DMS153 treated with DMSO at 0.1 percent for 48 hours (cell line): ENCODE results near the gene SPATA31D1.
"Not testable (repeated sequence)": the region's sequence is repeated elsewhere in the genome, so short reads cannot be mapped to it uniquely, and the experiment has no call there.

Experiments used
- DNase-seq: peaks from one replicate; lab custom pipeline; 2025; ENCODE audit not compliant: unreplicated experiment; lab: John Stamatoyannopoulos, UW

The SPATA31D1 gene

DNA sequence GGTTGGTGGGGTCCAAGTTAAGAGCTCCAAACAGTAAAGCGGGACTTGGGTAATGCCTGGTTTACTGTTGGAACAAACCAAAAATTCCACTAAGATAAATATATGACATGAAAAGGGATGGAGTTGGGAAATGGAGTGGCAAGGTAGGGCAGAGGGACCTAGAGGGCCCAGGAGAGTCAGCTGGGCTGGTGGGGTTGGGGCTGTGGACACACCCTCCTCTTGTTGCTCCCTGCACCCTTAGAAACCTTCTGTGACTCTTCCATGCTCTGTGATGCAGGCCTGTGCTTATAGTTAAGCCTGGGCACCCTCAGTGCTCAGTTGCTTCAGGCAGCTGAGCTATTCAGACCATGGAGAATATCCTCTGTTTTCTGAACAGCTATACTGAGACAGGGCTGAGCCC lies at the start of gene SPATA31D1:
SPATA31D1 (plus strand) TSS at position 301 of the 400 bp plus-strand sequence; CDS start at position 348, 47 bp downstream.
- DNase-seq: not testable (repeated sequence)

DNA sequence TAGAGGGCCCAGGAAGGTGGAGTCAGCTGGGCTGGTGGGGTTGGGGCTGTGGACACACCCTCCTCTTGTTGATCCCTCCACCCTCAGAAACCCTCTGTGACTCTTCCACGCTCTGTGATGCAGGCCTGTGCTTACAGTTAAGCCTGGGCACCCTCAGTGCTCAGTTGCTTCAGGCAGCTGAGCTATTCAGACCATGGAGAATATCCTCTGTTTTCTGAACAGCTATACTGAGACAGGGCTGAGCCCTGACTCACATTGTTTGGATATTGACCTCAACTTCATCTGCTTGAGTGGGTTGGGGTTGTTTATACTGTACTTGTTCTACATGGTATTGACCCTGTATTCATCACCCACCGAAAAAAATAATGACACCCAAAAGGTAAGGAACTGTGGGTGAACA lies 45.2 kb upstream of the SPATA31D1 start, which contains the start of gene SPATA31D3:
SPATA31D3 (plus strand) TSS at position 108 of the 400 bp plus-strand sequence; CDS start at position 194, 86 bp downstream.
- DNase-seq: not testable (repeated sequence)

DNA sequence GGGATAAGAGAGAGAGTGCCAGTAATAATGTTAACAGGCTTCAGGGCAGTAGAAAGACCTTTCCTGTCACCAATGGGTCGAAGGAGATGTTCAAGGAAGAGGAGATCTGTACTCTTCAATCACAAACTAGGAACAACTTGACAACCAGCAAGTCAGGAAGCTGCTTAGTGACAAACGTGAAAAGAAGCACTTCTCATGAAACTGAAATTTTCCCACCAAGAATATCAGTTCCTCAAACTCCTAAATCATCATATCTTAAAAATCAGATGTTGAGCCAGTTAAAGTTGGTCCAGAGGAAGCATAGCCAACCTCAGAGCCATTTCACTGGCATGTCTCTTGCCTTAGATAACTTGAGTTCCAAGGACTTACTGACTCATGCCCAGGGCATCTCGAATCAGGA lies 39.9 kb upstream of the SPATA31D1 start:
- not testable (repeated sequence) for DNase-seq

DNA sequence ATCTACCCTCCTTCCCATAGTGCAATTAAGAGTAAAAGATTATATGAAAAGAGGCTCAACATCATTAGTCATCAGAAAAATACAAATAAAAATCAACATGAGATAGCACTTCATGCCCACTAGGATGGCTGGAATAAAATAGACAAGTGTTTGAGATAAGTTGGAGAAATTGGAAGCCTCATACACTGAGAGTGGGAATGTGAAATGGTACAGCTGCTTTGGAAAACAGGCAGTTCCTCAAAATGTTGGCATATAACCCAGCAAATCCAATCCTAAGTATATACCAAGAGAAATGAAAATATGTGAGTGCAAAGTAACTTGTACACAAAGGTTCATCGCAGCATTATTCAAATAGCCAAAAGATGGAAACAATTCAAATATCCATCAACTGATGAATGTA lies 35.5 kb upstream of the SPATA31D1 start:
- no peak for DNase-seq

DNA sequence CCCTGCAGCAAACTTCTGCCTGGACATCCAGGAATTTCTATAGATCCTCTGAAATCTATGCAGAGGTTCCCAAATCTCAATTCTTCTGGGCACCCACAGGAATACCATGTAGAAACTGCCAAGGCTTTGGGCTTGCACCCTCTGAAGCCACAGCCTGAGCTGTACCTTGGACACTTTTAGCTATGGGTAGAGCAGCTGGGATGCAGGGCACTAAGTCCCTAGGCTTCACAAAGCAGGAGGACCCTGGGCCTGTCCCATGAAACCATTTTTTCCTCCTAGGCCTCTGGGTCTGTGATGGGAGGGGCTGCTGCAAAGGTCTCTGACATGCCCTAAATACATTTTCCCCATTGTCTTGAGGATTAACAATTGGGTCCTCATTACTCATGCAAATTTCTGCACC lies 32.9 kb upstream of the SPATA31D1 start:
- no peak for DNase-seq

DNA sequence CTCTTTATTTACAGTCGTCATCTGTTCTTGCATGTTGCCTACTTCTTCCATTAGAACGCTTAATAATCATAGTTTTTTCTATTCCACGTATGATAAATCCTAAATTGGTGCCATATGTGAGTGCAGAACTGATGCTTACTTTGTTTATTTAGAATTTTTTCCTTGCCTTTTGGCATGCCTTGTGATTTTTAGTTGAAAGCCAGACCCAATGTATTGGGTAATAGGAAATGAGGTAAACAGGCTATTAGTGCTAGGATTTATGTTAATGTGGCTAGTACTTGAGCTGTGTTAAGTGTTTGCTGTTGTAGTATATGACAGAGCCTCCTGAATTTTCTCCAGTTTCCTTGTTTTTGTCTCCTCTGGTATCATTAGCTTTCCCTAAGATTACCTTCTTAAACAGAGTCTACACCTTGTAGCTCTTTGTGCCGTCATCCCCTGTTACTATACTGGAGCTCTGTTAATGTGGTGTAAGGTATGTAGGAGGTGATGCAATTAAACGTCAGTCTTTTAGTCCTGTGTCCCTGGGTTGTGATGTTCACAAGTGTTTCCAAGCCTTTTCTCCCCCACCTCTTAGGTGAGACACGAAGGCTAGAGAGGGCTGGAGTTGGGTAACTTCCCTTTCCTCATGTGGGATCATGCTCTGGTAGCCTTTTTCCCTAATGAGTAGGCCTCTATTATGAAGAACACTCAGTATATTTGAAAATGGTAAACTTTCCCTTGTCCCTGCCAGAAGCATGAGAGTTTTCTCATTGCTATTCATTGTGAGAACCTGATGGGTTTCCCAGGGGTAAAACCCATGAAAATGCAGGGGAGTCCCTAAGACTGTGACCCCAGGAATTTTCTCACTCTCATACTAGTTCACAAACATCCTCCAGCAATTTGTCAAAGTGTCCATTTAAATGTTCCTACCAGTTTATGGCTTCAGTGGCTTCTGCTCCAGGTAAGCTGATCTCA lies 24.1 kb upstream of the SPATA31D1 start:
- DNase-seq: no peak

DNA sequence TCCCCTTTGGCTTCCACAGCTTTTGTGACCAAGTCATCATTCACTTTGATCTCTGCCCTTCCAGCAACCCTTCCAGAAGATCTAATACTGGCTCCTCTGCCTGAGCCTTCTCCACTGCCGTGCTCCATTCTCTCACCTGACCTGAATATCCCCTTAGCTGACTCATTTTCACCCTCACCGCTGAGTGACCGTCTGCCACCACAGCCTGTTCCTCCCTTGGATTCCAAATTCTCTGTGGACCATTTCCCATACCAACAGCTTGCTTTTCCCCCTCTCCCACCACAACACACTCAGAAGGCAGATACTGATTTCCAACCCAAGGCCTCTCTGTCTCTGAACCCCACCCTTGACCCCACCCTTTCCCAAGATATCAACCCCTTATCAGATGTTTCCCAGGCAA lies 20.5 kb upstream of the SPATA31D1 start:
- no peak for DNase-seq

DNA sequence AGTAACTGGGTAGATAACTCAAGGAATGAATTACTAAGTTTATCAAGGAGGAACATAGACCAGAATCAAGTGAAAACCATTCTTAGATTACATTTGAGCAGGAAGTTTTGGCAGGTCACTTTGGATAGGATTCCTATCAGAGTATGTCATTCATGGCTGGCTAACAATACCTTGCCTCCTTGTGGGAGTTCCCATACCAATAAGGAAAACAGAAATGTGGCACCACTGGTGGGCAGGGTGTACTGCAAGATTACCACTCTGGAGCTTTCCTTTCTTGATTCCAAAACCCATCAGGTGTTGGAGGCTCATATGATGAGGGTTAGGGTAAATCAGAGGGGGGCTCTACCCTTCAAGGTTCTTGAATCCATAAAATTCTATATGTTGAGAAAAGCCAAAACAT lies 18.6 kb upstream of the SPATA31D1 start:
- no peak for DNase-seq

DNA sequence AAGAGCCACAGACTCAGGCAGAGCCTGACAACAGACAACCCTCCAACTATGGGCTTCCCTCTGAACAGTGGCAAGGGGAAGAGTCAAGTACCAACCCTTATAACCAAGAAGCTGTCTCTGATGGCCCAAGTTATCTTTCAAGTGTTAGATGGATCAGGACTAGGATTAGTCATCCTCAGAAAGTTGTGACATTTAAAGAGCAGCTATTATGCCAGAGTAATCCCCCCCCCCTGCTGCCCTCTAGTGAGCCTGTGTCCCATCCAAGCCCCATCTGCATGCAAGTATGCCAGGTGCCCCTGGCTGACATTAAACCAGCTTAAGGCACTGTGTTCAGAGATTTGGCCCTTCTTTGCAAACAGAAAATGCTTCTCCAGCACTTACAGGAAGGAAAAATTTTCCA lies 16.8 kb upstream of the SPATA31D1 start:
- DNase-seq: no peak

DNA sequence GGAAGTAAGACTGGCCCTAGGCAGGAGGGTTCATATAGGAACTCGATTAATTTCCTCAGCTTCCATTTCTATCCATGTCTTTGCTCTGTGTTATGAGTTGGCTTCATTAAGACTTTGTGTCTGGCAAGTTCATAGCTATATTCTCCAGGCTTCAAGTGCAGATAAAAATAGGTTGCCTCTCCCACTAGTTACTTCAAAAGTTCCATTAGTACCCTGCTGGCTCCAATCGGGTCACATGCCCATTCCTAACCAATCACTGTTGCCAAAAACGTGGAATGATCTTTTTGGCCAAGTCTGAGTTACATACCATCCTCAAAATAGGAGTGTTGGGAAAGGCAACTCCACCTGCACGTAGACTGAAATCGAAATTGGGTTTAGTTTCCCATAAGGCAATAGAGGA lies 13.8 kb upstream of the SPATA31D1 start:
- no peak for DNase-seq

DNA sequence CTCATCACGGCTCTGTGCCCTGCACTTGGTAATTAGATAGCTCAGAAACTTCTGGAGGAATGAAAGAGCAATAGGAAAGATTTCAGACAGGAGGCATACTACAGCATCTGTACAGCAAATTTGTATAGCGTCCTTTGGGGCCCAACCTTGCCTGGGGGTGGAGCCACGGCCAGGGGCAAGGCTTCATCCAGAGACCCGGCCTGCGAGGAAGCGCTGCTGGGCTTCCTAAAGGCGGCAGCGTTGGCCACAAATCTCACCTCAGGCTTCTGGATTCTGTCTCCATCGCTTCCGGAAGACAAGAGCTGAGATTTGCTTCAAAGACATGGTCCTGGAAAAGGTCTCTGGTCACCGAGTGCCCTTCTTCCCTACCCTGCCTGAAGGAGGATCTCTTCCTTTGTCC lies 12.2 kb upstream of the SPATA31D1 start:
- no peak for DNase-seq

DNA sequence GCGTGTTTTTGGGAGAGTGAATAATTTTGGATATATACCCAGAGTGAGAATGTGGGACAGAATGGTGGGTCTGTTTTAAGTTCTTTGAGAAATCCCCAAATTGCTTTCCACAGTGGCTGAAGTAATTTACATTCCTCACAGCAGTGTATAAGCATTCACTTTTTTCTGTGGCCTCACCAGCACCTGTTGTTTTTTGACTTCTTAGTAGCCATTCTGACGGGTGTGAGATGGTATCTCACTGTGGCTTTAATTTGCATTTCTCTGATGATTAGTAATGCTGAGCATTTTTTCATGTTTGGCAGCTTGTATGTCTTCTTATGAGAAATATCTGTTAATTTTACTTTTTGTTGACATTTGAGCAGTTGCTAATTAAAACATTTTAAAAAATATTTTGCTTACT lies 9.4 kb upstream of the SPATA31D1 start:
- DNase-seq: no peak

DNA sequence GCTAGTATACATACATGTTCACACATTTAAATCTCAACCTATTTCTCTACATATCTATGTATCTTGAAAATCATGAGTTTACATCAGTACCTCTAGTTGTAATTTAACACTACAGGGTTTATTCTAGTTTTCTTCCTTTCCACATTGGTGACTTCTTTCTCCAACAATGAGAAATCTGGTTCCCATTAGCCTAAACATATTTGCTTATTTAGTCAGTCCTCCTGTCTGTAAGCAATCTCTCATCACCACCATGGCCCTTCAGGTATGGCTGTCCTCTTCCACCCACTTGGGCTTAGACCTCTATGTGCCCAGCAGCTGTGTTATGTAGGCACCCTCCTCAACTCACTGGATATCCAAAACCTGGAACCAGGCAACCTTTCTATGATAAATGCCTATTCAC lies 8.0 kb upstream of the SPATA31D1 start:
- no peak for DNase-seq

DNA sequence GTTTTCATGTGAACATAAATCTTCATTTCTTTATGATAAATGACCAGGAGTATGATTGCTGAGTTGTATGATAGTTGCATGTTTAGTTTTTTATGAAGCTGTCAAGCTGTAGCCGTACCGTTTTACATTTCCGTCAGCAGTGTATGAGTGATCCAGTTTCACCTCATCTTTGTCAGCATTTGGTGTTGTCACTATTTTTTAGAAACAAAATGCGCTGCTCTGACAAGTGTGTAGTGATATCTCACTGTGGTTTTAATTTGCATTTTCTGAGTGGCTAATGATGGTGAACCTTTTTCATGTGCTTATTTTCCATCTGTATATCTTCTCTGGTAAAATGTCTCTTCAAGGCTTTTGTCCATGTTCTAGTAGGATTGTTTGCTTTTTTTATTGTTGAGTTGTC lies 6.7 kb upstream of the SPATA31D1 start:
- no peak for DNase-seq

DNA sequence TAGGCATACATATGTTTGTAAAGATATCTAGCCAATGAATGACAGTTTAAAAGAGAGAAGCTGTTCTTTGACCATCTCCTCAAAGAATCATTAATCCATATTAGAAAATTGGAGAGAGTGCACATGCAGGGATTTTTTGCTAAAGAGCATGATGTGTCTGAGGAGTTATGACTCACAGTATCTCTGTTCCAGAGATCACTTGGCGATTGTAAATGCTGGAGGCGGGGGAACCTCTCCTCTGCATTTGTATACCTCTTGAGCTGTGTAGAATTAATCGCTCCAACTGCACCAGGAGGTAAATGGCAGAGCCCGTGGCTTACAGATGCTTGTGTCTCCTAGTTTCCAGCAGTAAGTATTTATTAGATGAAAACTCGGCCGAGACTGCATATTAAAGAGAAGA lies 3.6 kb upstream of the SPATA31D1 start:
- DNase-seq: no peak

DNA sequence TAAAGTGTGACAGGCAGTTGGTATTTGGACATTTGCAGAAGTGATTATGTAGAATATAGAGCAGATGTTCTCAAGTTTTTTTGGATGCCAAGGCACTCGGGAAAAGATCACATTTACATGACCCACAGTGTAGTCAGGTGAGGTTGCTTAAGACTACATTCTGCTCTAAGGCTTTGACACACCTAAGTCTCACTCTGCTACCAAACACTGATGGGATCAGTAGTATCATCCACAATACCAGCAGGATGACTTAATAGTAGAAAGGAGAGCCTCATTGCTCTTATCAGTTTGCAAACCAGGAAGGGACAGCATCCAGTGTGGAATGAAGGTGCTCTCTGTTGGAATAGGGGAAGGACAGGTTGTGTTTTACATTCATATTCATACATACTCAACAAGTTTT lies 2.5 kb upstream of the SPATA31D1 start:
- DNase-seq: no peak

DNA sequence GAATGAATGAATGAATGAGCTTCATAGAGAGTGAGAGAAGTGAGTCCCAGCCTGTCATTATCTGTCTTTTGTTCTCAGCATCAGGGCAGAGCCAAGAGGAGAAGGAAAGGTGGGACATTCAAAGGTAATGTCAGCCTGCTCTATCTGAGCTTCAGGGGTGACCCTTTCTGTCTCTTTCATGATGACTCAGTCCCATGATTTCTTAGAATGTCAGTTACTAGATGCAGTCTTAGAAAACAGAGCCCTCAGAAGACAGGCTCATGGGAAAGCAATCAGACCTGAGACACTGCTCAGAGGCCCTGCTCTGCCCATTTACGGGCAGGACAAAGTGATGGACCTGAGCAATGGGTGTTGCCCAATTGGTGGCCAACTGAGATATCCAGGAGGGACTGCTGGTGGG lies 1.1 kb downstream of the SPATA31D1 start:
- DNase-seq: no peak

DNA sequence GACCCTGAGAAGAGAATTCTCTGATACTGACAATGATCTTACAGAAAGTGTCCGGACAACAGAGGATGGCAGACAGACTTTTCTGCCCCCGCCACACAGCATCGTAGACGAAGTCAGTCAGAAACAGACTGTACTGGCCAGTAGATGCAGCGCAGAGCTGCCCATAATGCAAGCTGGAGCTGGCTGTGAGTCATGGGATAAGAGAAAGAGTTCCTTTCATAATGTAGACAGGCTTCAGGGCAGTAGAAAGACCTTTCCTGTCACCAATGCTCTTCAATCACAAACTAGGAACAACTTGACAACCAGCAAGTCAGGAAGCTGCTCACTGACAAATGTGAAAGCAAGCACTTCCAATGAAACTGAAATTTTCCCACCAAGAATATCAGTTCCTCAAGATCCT lies 5.1 kb downstream of the SPATA31D1 start:
- no peak for DNase-seq

DNA sequence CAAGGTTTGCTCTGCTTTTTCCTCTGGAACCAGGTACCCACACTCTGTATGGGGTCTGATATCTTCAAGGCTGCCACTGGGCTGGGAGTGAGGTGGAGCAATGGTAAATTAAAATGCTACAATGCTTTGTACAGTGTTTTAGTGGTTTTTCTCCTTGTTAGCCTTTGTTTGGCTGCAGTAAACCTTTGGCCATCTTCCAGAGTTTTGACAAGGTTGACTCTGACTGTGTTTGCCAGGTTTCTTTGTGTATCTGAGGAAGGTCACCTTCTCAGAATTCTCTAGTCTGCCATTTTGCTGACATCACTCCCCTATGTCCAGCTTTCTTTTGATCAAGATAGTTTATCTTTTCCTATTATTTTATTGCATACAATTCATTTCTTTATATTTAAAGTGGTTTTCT lies 11.2 kb downstream of the SPATA31D1 start:
- DNase-seq: peak; percentile 35

DNA sequence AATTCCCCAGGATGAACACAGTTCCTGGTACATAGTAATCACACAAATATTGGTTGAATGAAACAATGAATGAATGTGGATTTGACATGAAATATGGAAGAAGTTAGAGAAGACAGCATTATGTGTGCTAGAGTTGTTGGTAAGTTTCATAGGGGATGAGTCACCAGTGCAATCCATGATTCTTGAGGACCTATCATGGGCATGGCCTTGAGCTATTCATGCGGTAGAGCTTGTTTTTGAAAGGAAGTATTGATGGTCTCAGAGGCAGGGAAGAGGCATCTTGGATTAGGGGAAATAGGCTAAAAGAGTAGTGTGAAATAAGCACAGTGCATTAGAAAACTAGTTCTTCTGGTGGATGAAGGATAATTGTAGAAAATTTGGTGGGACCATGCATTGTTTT lies 22.1 kb downstream of the SPATA31D1 start:
- no peak for DNase-seq

DNA sequence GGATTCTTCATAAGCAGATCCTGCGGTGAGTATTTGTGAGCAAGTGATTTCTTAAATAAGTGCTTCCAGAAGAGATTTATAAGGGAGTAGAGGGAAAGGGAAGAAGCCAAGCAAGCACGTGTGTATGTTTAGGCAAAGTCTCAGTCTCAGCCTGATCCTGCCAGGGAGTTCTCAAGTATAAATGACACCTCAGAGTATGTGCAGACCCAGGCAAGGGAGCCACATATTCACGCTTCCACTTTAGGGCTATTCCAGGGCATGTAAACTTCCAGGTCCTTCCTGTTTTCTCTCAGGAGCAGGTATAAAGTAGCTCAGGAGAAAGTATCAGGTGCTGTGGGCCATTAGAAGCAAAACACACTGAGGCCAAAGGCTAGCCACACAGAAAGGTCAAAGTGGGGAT lies 22.6 kb downstream of the SPATA31D1 start:
- DNase-seq: no peak

DNA sequence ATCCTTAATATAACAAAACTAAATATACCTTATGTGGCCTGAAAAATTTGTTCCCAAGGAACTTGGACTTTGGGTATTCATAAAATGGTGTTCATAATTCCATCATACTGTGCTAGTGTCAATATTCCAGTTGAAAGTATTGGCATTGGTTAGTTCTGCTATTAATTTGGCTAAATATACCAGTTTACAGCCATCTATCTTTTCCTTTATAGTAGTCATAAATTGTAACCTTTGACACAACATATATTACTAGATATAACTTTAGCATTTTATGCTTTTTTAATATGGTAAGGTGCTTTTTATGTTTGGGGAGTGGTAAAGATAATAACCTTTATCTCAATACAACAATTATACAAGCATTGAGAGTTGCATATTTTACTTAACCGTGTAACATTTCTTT lies 23.7 kb downstream of the SPATA31D1 start:
- no peak for DNase-seq

DNA sequence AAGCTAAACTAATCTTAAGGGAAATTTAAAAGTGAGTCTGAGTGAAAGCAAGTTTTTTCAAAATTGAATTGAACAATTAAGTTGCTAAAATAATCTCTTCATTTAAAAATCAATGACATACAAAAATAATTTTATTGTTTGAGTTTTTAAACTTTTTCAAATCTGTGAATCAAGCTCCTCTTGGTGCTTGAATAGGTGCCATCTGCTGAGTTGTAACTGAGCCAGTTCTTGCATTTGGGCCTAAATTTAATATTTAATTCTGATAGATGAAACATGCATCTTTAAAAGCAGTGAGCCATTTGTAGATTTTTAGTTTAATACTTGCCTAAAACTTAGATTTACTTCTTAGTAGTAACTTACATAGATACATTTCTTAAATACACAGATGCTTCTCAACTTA lies 31.8 kb downstream of the SPATA31D1 start:
- DNase-seq: no peak
